ENCODE results near the gene TMEM229B.

Gene TMEM229B

GRCh38 chr14:67421356-67422224 is 66.9 kb downstream of the TMEM229B start:
- TF ChIP-seq CTCF (IDR thresholded peaks at IDR 0.05; ENCODE audit: borderline replicate concordance, extremely low read depth, low read length, poor library complexity, severe bottlenecking), result no peak
- no peak for TF ChIP-seq EZH2 (IDR thresholded peaks at IDR 0.05; ENCODE audit: borderline replicate concordance, low read depth, low read length, severe bottlenecking)

More at GRCh38 chr14:67421356-67422224, 66.9 kb downstream of the TMEM229B start:
- H3K4me1 ChIP-seq (ENCODE audit: insufficient read depth, low read length), result no peaks in the 10 kb centered on the region
- no peaks in the 10 kb centered on the region for H4K20me1 ChIP-seq (ENCODE audit: insufficient read depth, low read length)
- no peaks in the 10 kb centered on the region for H3K9me3 ChIP-seq (ENCODE audit: insufficient read depth, low read length, severe bottlenecking)
- H3K27me3 ChIP-seq (ENCODE audit: insufficient read depth, low read length, poor library complexity), result peaks cover 11% of the 10 kb centered on the region
- no peak overlapping the region for H3K27ac ChIP-seq (ENCODE audit: low read length)
- no peak overlapping the region for H3K4me2 ChIP-seq (ENCODE audit: insufficient read depth, low read length)
- H3K9ac ChIP-seq (ENCODE audit: low read depth, low read length), result no peak overlapping the region
- no peak overlapping the region for H2AFZ ChIP-seq (ENCODE audit: low read depth, low read length)
- no peak overlapping the region for H3K4me3 ChIP-seq (ENCODE audit: low read depth in 1 of 2, low read length in 2 of 2)
- H3K79me2 ChIP-seq (ENCODE audit: insufficient read depth, low read length), result no peaks in the 10 kb centered on the region
- ATAC-seq (ENCODE audit: insufficient read depth, low read depth) (no peak), DNase-seq (no peak)
- H3K36me3 ChIP-seq (ENCODE audit: insufficient read depth, low read length), result no peaks in the 10 kb centered on the region

Measured in DND-41 (cell line).